OCI-LY3 (cell line): ENCODE results near the gene MYBPC3.

Experiments
- EZH2phosphoT487 ChIP-seq: fragments of 200-600 bp; shearing (Covaris generic); IDR thresholded peaks from 2 replicates; pipeline ENCODE4 v1.6.1; 2018; ENCODE audit warnings: antibody characterized with exemption, mixed run types, low read depth
- TF ChIP-seq, protein P1 (sequence below): fragments of 200-600, 300-600 bp; sonication (generic); IDR thresholded peaks from 2 replicates; pipeline ENCODE4 v1.5.1; 2014; ENCODE audit warnings: antibody characterized with exemption, low read length, low read depth

DNA sequence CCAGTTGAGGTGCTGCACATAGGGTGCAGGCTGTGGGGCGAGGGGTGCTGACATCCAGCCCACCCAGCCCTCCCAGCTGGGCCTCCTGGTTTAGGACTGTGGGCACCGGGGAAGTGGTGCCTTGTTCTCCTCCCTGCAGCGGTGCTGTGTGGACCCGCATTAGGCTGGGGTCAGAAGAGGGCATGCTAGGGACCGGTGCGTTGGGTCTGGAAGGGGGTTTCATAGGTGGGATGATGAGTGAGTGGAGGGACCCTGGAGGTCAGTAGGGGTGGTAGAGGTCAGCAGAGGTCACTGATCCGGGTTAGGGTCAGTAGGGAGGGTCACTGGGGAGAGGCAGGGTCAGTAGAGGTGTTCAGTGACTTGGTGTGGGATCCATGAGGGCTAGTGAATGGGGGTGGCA lies 6.7 kb upstream of the MYBPC3 start:
- TF ChIP-seq, protein P1, sequence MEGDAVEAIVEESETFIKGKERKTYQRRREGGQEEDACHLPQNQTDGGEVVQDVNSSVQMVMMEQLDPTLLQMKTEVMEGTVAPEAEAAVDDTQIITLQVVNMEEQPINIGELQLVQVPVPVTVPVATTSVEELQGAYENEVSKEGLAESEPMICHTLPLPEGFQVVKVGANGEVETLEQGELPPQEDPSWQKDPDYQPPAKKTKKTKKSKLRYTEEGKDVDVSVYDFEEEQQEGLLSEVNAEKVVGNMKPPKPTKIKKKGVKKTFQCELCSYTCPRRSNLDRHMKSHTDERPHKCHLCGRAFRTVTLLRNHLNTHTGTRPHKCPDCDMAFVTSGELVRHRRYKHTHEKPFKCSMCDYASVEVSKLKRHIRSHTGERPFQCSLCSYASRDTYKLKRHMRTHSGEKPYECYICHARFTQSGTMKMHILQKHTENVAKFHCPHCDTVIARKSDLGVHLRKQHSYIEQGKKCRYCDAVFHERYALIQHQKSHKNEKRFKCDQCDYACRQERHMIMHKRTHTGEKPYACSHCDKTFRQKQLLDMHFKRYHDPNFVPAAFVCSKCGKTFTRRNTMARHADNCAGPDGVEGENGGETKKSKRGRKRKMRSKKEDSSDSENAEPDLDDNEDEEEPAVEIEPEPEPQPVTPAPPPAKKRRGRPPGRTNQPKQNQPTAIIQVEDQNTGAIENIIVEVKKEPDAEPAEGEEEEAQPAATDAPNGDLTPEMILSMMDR = no peak
- no peak for TF ChIP-seq EZH2phosphoT487
